Esophagus squamous epithelium (tissue), 5 donors: ENCODE measurements around the gene AGBL1. TPM values are rescaled to one million over a fixed set of nuclear protein-coding genes. Genes with fewer than 3 reads are reported as not detected.

ENCODE experiments used
- DNase-seq: peaks from one replicate; lab custom pipeline; 2025; lab: John Stamatoyannopoulos, UW
- H3K27ac ChIP-seq, 4 donors: fragments of 200-600 bp; sonication (generic); one replicate each; pipeline ENCODE4 v1.5.1; 2016 to 2019; ENCODE audit warnings: mild to moderate bottlenecking in 1 of 4
- H3K27me3 ChIP-seq, 4 donors: fragments of 200-600 bp; sonication (generic); 1 replicate in 3 of 4; 2 replicates in 1 of 4; pipeline versions ENCODE4 v1.5.1 to v1.6.0; 2017 to 2021; ENCODE audit warnings: antibody characterized with exemption in 1 of 4
- H3K36me3 ChIP-seq, 3 donors: fragments of 200-600 bp; sonication (generic); one replicate each; pipeline ENCODE4 v1.5.1; 2016 to 2019
- H3K4me1 ChIP-seq, 3 donors: fragments of 200-600 bp; sonication (generic); one replicate each; pipeline ENCODE4 v1.5.1; 2017 to 2019
- H3K4me3 ChIP-seq, 4 donors: fragments of 200-600 bp; sonication (generic); 1 replicate in 3 of 4; 2 replicates in 1 of 4; pipeline ENCODE4 v1.5.1; 2016 to 2019; ENCODE audit warnings: mild to moderate bottlenecking in 2 of 4, moderate library complexity in 1 of 4
- H3K9me3 ChIP-seq, 3 donors: fragments of 200-600 bp; sonication (generic); one replicate each; pipeline ENCODE4 v1.5.1; 2016 to 2019
- CTCF ChIP-seq, 6 experiments: fragments of 450-650 bp in 4 of 6; fragments of 200-600 bp in 2 of 6; sonication (generic) in 2 of 6; IDR thresholded peaks; one replicate each; pipeline ENCODE4 v1.5.1; 2016 to 2019; ENCODE audit warnings: antibody characterized with exemption in 6 of 6, mild to moderate bottlenecking in 4 of 6, moderate library complexity in 4 of 6
- POLR2A ChIP-seq, 4 donors: fragments of 450-650 bp; IDR thresholded peaks; one replicate each; pipeline ENCODE4 v1.6.1; 2017; ENCODE audit warnings: antibody characterized with exemption in 4 of 4, mild to moderate bottlenecking in 4 of 4, moderate library complexity in 3 of 4
- WGBS, 2 donors: methylation state at CpG; one replicate each; pipeline ENCODE4 v1.1.5; 2018; 5-methylcytosine and 5-hydroxymethylcytosine counted together
- intact Hi-C: fragments of 100-400 bp; cut with DNase I; formaldehyde crosslinking; loops from one replicate; pipeline ENCODE4 v1.15.0; 2022
- total RNA-seq, 4 donors: library from RNA; depleted of rRNA; stranded (reverse); fragments of >200 nt; gene quantifications; one replicate each; pipeline ENCODE4 v1.1.0, GENCODE V29; 2016
- donor health status: DM: yes; HTN: yes; CAD: no.

AGBL1 gene
- total RNA-seq, 4 donors from 2014 or later = 0.11 to 0.21 (median 0.19) TPM; not detected in 1

- H3K27ac ChIP-seq = no peak overlapping the region
- H3K27me3 ChIP-seq = no peaks in the 10 kb centered on the region
- TF ChIP-seq CTCF (IDR thresholded peaks at IDR 0.05) = no peak
- no peak for TF ChIP-seq POLR2A (IDR thresholded peaks at IDR 0.05)
- intact Hi-C loops = no loop called here
- no peaks in the 10 kb centered on the region for H3K4me1 ChIP-seq
- no peaks in the 10 kb centered on the region for H3K9me3 ChIP-seq
- 38 to 49% methylated on average over 3 of the region's 3 CpGs for WGBS, 2 donors
- no peak overlapping the region for H3K4me3 ChIP-seq
- DNase-seq = no peak
- no peaks in the 10 kb centered on the region for H3K36me3 ChIP-seq
Observed at GRCh38 chr15:86797135-86797534, 717.5 kb downstream of the AGBL1 start.

GRCh38 chr15:86799226-86799625 lies 719.6 kb downstream of the AGBL1 start:
- no peaks in the 10 kb centered on the region for H3K4me1 ChIP-seq
- WGBS, 2 donors = 82 to 85% methylated on average over 3 of the region's 3 CpGs

GRCh38 chr15:86802244-86802643 lies 722.6 kb downstream of the AGBL1 start:
- Histone ChIP-seq H3K27ac (no peak overlapping the region), H3K4me1 (no peaks in the 10 kb centered on the region), H3K27me3 (no peaks in the 10 kb centered on the region), H3K9me3 (no peaks in the 10 kb centered on the region), H3K4me3 (no peak overlapping the region), H3K36me3 (no peaks in the 10 kb centered on the region)
- TF ChIP-seq CTCF (IDR thresholded peaks at IDR 0.05) = no peak
- no peak for TF ChIP-seq POLR2A (IDR thresholded peaks at IDR 0.05)
- DNase-seq = no peak
- intact Hi-C loops = no loop called here
- WGBS, 2 donors = 80 to 83% methylated on average over 3 of the region's 3 CpGs

More at GRCh38 chr15:86799226-86799625, 719.6 kb downstream of the AGBL1 start:
- no peak overlapping the region for H3K4me3 ChIP-seq
- DNase-seq = no peak
- H3K27ac ChIP-seq = no peak overlapping the region
- H3K27me3 ChIP-seq = no peaks in the 10 kb centered on the region
- intact Hi-C loops = no loop called here
- no peaks in the 10 kb centered on the region for H3K9me3 ChIP-seq
- H3K36me3 ChIP-seq = no peaks in the 10 kb centered on the region
- TF ChIP-seq POLR2A (IDR thresholded peaks at IDR 0.05) (no peak), CTCF (IDR thresholded peaks at IDR 0.05) (no peak)

- Histone ChIP-seq H3K9me3 (no peaks in the 10 kb centered on the region), H3K27ac (no peak overlapping the region), H3K27me3 (no peaks in the 10 kb centered on the region), H3K4me1 (no peaks in the 10 kb centered on the region), H3K36me3 (no peaks in the 10 kb centered on the region), H3K4me3 (no peak overlapping the region)
- no peak for DNase-seq
- 87 to 89% methylated on average over 2 of the region's 2 CpGs for WGBS, 2 donors
- TF ChIP-seq CTCF (IDR thresholded peaks at IDR 0.05) (no peak), POLR2A (IDR thresholded peaks at IDR 0.05) (no peak)
- intact Hi-C loops = no loop called here
Observed at GRCh38 chr15:86804406-86804805, 724.7 kb downstream of the AGBL1 start.

- H3K27me3 ChIP-seq = no peaks in the 10 kb centered on the region
- TF ChIP-seq CTCF (IDR thresholded peaks at IDR 0.05) = no peak
- no peak overlapping the region for H3K4me3 ChIP-seq
- no peaks in the 10 kb centered on the region for H3K9me3 ChIP-seq
- no peak for DNase-seq
- intact Hi-C loops = no loop called here
- no peak overlapping the region for H3K27ac ChIP-seq
- H3K36me3 ChIP-seq = no peaks in the 10 kb centered on the region
- no peaks in the 10 kb centered on the region for H3K4me1 ChIP-seq
Observed at GRCh38 chr15:86810329-86810728, 730.7 kb downstream of the AGBL1 start.
